Measurements from ENCODE around the gene GABRB1.

Gene GABRB1

GRCh38 chr4:47154816-47155370 is 123.5 kb downstream of the GABRB1 start:
- TF ChIP-seq, protein P1, sequence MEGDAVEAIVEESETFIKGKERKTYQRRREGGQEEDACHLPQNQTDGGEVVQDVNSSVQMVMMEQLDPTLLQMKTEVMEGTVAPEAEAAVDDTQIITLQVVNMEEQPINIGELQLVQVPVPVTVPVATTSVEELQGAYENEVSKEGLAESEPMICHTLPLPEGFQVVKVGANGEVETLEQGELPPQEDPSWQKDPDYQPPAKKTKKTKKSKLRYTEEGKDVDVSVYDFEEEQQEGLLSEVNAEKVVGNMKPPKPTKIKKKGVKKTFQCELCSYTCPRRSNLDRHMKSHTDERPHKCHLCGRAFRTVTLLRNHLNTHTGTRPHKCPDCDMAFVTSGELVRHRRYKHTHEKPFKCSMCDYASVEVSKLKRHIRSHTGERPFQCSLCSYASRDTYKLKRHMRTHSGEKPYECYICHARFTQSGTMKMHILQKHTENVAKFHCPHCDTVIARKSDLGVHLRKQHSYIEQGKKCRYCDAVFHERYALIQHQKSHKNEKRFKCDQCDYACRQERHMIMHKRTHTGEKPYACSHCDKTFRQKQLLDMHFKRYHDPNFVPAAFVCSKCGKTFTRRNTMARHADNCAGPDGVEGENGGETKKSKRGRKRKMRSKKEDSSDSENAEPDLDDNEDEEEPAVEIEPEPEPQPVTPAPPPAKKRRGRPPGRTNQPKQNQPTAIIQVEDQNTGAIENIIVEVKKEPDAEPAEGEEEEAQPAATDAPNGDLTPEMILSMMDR (IDR thresholded peaks at IDR 0.05): no peak

- TF ChIP-seq, protein P1 (IDR thresholded peaks at IDR 0.05): no peak
Measured at GRCh38 chr4:47155919-47156318, 124.6 kb downstream of the GABRB1 start.

DNA sequence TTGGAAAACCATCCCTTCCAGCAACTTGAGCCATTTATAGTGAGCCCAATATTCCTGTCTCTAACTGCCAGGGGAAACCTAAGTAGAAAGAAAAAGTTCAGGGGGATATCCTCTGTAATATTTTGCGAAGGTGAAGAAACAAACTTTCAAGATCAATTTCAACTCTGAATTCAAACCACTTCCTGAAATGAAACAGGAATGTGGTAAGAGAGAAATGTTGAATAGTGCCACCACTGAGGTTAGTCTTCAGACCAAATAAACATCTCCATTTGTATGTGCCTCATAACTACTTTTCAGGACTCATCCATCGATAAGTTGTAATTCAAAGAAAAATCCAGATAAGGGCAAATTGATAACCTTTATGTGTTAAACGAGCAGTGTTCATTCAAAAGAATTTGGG is 128.7 kb downstream of the GABRB1 start:
- TF ChIP-seq, protein P1 (IDR thresholded peaks at IDR 0.05): no peak

DNA sequence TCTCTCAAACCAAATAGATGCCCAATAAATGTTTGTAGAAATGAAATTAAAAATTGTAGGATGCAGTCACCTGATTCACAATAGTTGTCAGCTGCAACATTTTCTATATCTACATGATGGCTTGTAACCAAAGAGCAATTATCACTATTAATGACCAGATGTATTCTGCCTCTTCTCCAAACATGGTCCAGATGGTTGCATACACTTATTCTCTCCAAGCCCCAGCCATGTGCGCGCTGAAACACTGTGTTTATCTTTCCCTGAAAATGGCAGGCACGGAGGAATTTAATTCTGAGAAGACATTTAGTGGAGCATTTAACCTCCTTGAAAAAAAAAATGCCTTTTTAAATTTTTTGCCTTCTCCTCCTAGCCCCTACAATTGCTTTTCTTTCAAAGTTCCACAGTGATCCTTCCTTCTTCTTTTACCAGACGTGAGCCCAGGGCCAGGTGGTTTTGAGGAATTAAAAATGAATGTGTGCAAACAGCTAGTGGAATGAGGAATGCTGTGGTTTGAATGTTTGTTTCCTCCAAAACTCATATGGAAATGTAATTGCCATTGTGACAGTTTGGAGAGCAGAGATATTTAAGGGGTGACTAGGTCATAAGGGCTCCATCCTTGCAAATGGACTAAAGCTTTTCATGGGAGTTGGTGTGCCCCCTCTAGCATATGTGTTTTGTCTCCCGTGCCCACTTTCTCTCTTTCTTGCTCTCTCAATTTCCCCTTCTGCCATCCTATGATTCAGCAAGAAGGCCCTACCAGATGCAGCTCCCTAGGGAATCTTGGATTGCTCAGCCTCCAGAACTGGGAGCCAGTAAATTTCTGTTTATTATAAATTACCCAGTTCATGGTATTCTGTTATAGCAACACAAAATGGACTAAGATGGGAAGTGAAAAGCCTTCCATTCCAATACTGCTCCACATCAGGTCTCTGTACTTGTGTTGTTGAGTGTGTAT is 136.0 kb downstream of the GABRB1 start:
- TF ChIP-seq, protein P1 (IDR thresholded peaks at IDR 0.05): no peak

DNA sequence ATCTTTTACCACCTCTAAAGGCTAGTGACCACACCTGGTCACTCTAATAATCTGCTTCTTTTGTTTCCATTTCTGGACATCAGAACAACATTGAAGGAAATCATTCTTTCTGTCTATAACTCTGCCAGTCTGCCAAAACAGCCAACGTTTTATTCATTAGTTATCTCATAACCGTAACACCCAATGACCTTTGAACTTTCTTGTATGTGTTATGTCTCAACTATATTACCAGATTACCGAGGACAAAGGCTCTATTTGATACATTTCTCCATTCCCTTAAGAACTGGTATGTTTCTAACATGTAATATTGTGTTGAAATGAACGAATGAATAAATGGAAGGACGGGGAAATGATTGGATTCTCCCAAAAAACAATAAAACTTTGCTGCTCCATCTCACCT is 152.7 kb downstream of the GABRB1 start:
- TF ChIP-seq, protein P1 (IDR thresholded peaks at IDR 0.05): no peak

- TF ChIP-seq, protein P1 (IDR thresholded peaks at IDR 0.05): no peak
Measured at GRCh38 chr4:47185761-47186160, 154.4 kb downstream of the GABRB1 start.

DNA sequence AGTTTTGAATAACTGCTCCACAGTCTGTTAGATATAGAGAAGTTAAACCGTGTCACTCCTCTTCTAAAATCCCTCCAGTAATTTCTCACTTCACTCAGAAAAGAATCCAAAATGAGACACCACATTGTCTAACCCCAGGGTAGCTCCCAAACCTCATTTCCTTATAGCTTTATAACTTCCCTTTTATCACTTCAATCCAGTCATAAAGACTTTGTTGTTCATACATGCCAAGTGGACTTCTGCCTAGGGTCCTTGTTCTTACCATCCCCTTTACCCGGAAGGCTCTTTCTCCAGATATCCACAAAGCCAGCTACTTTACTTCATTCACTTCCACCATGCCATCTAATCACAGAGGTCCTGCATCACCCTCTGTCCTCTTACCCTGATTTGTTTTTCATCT is 156.2 kb downstream of the GABRB1 start:
- TF ChIP-seq, protein P1 (IDR thresholded peaks at IDR 0.05): no peak

Measured in LNCAP (cell line).